ENCODE data around the gene C1orf226. TPM values are rescaled to one million over a fixed set of nuclear protein-coding genes. Genes with fewer than 3 reads are reported as not detected.
A peak's percentile ranks its signal among the peaks of the same experiment; 100 is the strongest.

The C1orf226 gene
- total and polyA plus RNA-seq, 9 of the 15 experiments (the other 6 are each of a cell fraction or from before 2014, with no cell fraction given) = 0.10 to 1.4 (median 0.47) TPM

DNA sequence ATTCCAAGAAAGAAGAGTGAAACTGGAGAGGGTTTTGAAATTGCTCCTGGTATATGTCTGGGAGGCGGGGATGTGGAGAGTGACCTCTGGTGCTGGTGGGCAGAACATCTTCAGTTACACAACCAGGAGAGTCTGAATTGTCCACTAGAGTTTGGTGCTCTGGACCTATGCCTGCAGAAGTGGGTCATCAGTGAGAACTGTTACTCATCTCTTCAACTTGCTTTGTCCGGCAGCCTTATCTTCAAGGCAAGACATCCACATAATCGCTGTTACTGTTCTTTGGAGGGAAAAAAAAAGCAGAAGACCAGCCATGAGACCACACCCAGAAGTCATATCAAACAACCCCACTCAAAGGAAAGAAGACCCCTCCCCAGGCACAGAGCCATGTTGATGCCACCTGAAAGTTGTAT is 15.5 kb downstream of the C1orf226 start (continued):
- TF ChIP-seq, protein P1, sequence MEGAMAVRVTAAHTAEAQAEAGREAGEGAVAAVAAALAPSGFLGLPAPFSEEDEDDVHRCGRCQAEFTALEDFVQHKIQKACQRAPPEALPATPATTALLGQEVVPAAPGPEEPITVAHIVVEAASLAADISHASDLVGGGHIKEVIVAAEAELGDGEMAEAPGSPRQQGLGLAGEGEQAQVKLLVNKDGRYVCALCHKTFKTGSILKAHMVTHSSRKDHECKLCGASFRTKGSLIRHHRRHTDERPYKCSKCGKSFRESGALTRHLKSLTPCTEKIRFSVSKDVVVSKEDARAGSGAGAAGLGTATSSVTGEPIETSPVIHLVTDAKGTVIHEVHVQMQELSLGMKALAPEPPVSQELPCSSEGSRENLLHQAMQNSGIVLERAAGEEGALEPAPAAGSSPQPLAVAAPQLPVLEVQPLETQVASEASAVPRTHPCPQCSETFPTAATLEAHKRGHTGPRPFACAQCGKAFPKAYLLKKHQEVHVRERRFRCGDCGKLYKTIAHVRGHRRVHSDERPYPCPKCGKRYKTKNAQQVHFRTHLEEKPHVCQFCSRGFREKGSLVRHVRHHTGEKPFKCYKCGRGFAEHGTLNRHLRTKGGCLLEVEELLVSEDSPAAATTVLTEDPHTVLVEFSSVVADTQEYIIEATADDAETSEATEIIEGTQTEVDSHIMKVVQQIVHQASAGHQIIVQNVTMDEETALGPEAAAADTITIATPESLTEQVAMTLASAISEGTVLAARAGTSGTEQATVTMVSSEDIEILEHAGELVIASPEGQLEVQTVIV (CRISPR knock-in tag; IDR thresholded peaks at IDR 0.05; ENCODE audit: borderline replicate concordance) = no peak
- no peak for TF ChIP-seq ZBED1 (IDR thresholded peaks at IDR 0.05)
- TF ChIP-seq, protein P2, sequence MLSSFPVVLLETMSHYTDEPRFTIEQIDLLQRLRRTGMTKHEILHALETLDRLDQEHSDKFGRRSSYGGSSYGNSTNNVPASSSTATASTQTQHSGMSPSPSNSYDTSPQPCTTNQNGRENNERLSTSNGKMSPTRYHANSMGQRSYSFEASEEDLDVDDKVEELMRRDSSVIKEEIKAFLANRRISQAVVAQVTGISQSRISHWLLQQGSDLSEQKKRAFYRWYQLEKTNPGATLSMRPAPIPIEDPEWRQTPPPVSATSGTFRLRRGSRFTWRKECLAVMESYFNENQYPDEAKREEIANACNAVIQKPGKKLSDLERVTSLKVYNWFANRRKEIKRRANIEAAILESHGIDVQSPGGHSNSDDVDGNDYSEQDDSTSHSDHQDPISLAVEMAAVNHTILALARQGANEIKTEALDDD (IDR thresholded peaks at IDR 0.05) = peak; percentile 47; the same call in 1 of the 2 replicates
- TF ChIP-seq CBFB (CRISPR knock-in tag; IDR thresholded peaks at IDR 0.05) = no peak
- TF ChIP-seq BRD4 (IDR thresholded peaks at IDR 0.05) = no peak
- TF ChIP-seq HDAC8 (tag; IDR thresholded peaks at IDR 0.05) = no peak
- TF ChIP-seq RFX7 (CRISPR knock-in tag; IDR thresholded peaks at IDR 0.05) = no peak
- no peak for TF ChIP-seq ZNF778 (CRISPR knock-in tag; IDR thresholded peaks at IDR 0.05)
- no peak for TF ChIP-seq AFF4 (CRISPR knock-in tag; IDR thresholded peaks at IDR 0.05)
- no peak for TF ChIP-seq ZNF586 (CRISPR knock-in tag; conservative IDR thresholded peaks at IDR 0.05)
- no peak for TF ChIP-seq CUX1 (CRISPR knock-in tag; IDR thresholded peaks at IDR 0.05)
